Measurements from ENCODE around the gene TATDN2.

Gene TATDN2

DNA sequence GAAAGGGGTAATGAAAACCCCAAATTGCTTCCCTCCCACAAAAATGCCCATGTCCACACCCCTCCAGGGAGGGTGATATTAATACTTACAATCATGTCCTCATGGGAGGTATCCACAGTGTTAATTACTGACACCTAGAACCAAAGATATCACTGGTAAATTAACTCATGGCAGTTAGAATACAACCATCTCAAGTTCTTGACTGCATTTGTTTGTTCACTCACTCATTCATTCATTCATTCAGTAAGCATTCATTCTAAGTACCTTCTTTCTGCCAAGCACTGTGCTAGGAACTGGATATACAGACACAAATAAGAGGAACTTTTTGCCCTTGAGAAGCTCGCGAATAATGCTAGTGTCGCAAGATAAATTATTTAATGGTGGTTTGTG is 69.7 kb downstream of the TATDN2 start:
- DNase-seq (ENCODE audit: low spot score) = no peak

GRCh38 chr3:10319251-10319650 is 71.0 kb downstream of the TATDN2 start:
- DNase-seq (ENCODE audit: low spot score) = no peak

GRCh38 chr3:10319804-10320203 is 71.5 kb downstream of the TATDN2 start:
- DNase-seq (ENCODE audit: low spot score) = no peak

DNA sequence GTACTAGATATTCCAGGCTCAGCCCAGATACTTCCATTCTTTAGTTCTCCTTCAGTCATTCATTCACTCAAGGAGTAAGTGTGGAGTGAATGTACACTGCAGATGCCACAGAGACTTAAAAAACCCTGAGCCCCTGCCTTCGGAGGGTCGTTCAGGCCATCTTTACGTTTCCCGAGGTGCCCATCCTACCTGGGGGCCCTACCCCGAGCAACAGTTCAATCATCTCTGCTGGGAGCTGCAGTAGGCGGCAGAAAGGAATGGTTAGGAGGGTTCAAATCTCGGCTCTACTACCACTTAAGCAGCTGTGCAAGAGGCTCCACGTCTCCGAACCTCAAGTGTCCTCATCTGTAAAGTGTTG is 72.0 kb downstream of the TATDN2 start:
- no peak for DNase-seq (ENCODE audit: low spot score)

DNA sequence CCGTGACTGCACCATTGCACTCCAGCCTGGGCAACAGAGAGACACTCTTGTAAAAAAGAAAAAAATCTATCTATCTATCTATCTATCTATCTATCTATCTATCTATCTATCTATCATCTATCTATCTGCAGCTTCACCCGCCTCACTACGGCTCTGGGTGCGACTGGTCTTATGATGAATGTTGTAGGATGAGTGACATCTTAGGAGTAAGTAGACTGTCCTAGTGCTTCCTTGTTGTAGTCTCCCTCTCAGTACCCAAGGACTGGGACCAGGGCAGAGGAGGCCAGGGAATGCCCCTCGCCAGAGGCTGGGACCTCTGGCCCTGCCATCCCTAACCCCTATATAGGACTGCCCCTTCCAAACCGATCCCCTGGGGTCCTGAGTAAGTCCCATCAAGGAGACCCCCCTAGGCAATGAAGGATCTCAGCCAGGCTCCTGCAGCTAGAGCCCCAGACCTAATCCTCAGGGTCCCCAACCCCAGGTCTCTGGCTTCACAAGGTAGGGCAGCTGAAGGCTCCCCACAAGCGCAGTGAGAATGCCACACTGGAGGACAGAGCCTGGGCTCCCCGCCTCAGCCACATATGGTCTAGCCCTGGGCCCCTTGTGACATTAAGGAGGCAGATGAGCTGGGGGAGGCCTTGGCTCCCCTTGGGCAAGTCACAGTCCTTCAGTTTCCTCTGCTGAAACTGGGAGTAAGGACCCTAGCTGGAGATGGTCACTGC is 73.5 kb downstream of the TATDN2 start:
- DNase-seq (ENCODE audit: low spot score) = no peak

GRCh38 chr3:10322352-10322710 is 74.1 kb downstream of the TATDN2 start:
- no peak for DNase-seq (ENCODE audit: low spot score)

DNA sequence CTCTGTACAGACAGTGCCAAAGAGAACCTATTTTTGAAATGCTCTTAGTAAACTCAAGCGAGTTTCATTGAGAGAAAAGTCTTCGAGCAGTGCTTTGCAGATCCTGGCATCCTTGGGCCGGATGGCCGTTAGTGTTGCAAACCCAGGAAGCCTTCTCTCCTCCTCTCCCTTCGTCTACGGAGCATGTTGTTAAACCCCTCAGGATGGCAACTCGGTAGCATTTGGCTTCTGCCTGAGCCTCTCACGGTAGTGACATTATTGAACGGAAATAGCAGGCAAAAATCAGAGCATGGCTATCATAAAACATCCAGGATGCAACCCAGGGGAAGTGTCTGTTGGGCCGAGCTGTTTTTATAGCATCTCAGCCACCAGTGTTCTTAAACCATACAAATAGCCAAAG is 79.3 kb downstream of the TATDN2 start:
- no peak for DNase-seq (ENCODE audit: low spot score)

GRCh38 chr3:10328460-10329071 is 80.3 kb downstream of the TATDN2 start:
- no peak for DNase-seq (ENCODE audit: low spot score)

DNA sequence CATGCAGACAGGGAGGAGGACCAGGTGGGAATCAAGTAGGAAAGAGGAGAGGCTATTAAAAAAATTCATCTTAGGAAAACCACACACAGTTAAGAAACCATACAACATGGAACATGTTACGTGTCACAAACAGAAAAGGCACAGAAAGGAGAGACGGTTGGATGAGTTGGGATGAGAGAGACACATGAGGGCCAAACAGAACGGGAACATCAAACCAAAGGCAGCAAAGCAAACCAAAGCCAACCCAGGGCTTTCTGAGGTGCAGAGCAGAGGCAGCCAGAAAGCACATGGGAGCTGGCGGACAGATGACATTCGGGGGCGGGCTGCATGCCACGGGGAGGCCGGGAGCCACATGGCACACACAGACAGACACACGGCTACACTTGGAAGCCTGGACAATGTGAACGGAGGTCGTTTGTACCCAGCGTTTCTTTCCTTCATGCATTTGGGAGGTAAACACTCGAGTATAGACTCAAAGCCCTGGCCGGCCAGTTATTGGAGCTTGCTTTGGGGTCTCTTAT is 81.3 kb downstream of the TATDN2 start:
- DNase-seq (ENCODE audit: low spot score) = no peak

DNA sequence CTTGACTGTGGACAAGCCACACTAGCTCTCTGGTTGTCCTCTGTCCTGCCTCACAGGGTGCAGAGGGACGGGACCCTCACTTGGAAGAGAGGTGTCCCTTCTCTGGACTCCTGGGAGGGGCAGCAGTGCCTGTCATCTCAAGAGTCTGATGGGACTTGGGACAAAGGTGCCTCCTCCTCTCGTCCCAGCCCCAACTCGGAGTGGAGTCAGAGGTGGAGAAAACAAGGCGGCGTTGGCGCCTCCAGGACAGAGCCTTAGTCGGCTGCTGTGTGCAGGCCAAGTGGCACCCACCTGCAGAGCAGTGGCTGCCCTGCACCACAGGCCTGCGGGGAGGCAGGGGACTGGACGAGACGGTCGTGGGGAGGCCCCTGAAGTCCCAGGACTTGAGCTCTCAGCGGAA is 82.1 kb downstream of the TATDN2 start:
- DNase-seq (ENCODE audit: low spot score) = no peak

Data from CD4-positive, alpha-beta T cell treated with Interleukin-6 at 100 ng/mL for 8 hours (primary cell).